Islet precursor cell (in vitro differentiated cells): ENCODE results near the gene DOCK11.

Experiments used
- DNase-seq: peaks from one replicate; pipeline ENCODE4 v3.0.0-alpha.2; 2018

The DOCK11 gene

GRCh38 chrX:118634336-118634735 lies 138.7 kb downstream of the DOCK11 start:
- DNase-seq = no peak

GRCh38 chrX:118637997-118638396 lies 142.4 kb downstream of the DOCK11 start:
- DNase-seq = no peak

- DNase-seq = no peak
Observed at GRCh38 chrX:118644378-118644777, 148.8 kb downstream of the DOCK11 start.

GRCh38 chrX:118652717-118653116 lies 157.1 kb downstream of the DOCK11 start:
- no peak for DNase-seq

- DNase-seq = no peak
Observed at GRCh38 chrX:118654331-118654730, 158.7 kb downstream of the DOCK11 start.

GRCh38 chrX:118655561-118656246 lies 160.1 kb downstream of the DOCK11 start:
- no peak for DNase-seq

- no peak for DNase-seq
Observed at GRCh38 chrX:118657413-118657812, 161.8 kb downstream of the DOCK11 start.

- no peak for DNase-seq
Observed at GRCh38 chrX:118660085-118660484, 164.5 kb downstream of the DOCK11 start.

GRCh38 chrX:118665204-118665603 lies 169.6 kb downstream of the DOCK11 start:
- no peak for DNase-seq

GRCh38 chrX:118666521-118666920 lies 170.9 kb downstream of the DOCK11 start:
- no peak for DNase-seq

- no peak for DNase-seq
Observed at GRCh38 chrX:118669435-118669834, 173.8 kb downstream of the DOCK11 start.

- DNase-seq = no peak
Observed at GRCh38 chrX:118675326-118675965, 179.8 kb downstream of the DOCK11 start.

- DNase-seq = no peak
Observed at GRCh38 chrX:118675966-118676349, 180.3 kb downstream of the DOCK11 start.

- DNase-seq = no peak
Observed at GRCh38 chrX:118677318-118677717, 181.7 kb downstream of the DOCK11 start.

- no peak for DNase-seq
Observed at GRCh38 chrX:118679290-118679689, 183.7 kb downstream of the DOCK11 start.

GRCh38 chrX:118682258-118683014 lies 186.8 kb downstream of the DOCK11 start:
- no peak for DNase-seq

- DNase-seq = no peak
Observed at GRCh38 chrX:118685393-118685792, 189.8 kb downstream of the DOCK11 start.

GRCh38 chrX:118688935-118689334 lies 193.3 kb downstream of the DOCK11 start:
- no peak for DNase-seq

GRCh38 chrX:118693843-118694242 lies 198.2 kb downstream of the DOCK11 start:
- no peak for DNase-seq

- no peak for DNase-seq
Observed at GRCh38 chrX:118694638-118695037, 199.0 kb downstream of the DOCK11 start.

GRCh38 chrX:118698516-118699170 lies 203.0 kb downstream of the DOCK11 start:
- no peak for DNase-seq

GRCh38 chrX:118702741-118703140 lies 207.1 kb downstream of the DOCK11 start:
- DNase-seq = no peak

- DNase-seq = no peak
Observed at GRCh38 chrX:118706681-118707080, 211.1 kb downstream of the DOCK11 start.

GRCh38 chrX:118714521-118714920 lies 218.9 kb downstream of the DOCK11 start:
- no peak for DNase-seq
